Neutrophil (primary cell): Measurements from ENCODE around the gene CSKMT.

Experiments used
- H3K27ac ChIP-seq: fragments of 200-600 bp; sonication (generic); 2 replicates; pipeline ENCODE4 v1.5.1; 2016; ENCODE audit warnings: mild to moderate bottlenecking, moderate library complexity
- H3K27me3 ChIP-seq: fragments of 200-600 bp; sonication (generic); 2 replicates; pipeline ENCODE4 v1.6.0; 2016; ENCODE audit warnings: mild to moderate bottlenecking
- H3K36me3 ChIP-seq: fragments of 200-600 bp; sonication (generic); 2 replicates; pipeline ENCODE4 v1.5.1; 2017
- H3K4me1 ChIP-seq, 2 experiments: fragments of 200-600 bp in 1 of 2; sonication (generic) in 1 of 2; 1 replicate in 1 of 2; 2 replicates in 1 of 2; pipeline versions ENCODE4 v1.5.1 to v1.6.1; 2013 to 2016; ENCODE audit warnings: low read depth in 1 of 2, low read length in 1 of 2, mild to moderate bottlenecking in 1 of 2, moderate library complexity in 1 of 2; ENCODE audit not compliant: control insufficient read depth in 1 of 2, insufficient read depth in 1 of 2
- H3K4me3 ChIP-seq, 2 experiments: fragments of 200-600 bp in 1 of 2; sonication (generic) in 1 of 2; 1 replicate in 1 of 2; 2 replicates in 1 of 2; pipeline ENCODE4 v1.5.1; 2013 to 2016; ENCODE audit warnings: low read depth in 1 of 2, low read length in 1 of 2, mild to moderate bottlenecking in 1 of 2, moderate library complexity in 1 of 2
- H3K9me3 ChIP-seq: fragments of 200-600 bp; sonication (generic); 2 replicates; pipeline ENCODE4 v1.5.1; 2016
- TF ChIP-seq, protein P1 (sequence below): fragments of 200-600 bp; sonication (generic); IDR thresholded peaks from 2 replicates; pipeline ENCODE4 v1.5.1; 2016; ENCODE audit warnings: antibody characterized with exemption

The CSKMT gene

DNA sequence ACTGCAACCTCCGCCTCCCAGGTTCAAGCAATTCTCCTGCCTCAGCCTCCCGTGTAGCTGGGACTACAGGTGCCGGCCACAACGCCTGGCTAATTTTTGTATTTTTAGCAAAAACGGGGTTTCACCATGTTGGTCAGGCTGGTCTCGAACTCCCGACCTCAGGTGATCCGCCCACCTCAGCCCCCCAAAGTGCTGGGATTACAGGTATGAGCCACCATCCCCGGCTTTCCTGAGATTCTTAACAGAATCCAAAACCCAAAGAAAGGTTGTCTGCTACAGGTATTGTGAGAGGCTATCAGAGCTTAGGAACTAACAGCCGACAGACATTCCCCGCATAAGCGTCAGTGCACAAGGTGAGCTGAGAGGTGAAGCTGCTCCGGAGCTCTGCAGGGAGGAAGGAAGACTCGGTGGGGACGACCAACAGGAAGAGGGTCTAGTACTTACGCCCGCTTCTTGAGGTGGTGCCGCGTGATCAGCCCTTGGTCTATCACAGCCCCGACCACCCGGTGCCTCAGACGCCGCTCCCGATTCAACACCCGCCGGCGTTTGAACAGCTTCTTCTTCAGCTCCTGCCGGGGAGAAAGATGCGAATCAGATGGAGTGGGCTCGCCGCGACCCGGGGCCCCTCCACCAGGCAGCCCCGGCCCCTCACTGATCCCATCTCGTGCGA lies 572 bp upstream of the CSKMT start:
- H3K27ac ChIP-seq = peak overlapping the region; percentile 90
- peaks cover 14% of the 10 kb centered on the region for H3K36me3 ChIP-seq
- no peaks in the 10 kb centered on the region for H3K9me3 ChIP-seq
- H3K4me3 ChIP-seq = peak overlapping the region; percentile 76 to 96
- TF ChIP-seq, protein P1, sequence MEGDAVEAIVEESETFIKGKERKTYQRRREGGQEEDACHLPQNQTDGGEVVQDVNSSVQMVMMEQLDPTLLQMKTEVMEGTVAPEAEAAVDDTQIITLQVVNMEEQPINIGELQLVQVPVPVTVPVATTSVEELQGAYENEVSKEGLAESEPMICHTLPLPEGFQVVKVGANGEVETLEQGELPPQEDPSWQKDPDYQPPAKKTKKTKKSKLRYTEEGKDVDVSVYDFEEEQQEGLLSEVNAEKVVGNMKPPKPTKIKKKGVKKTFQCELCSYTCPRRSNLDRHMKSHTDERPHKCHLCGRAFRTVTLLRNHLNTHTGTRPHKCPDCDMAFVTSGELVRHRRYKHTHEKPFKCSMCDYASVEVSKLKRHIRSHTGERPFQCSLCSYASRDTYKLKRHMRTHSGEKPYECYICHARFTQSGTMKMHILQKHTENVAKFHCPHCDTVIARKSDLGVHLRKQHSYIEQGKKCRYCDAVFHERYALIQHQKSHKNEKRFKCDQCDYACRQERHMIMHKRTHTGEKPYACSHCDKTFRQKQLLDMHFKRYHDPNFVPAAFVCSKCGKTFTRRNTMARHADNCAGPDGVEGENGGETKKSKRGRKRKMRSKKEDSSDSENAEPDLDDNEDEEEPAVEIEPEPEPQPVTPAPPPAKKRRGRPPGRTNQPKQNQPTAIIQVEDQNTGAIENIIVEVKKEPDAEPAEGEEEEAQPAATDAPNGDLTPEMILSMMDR = no peak
- no peaks in the 10 kb centered on the region for H3K27me3 ChIP-seq
- H3K4me1 ChIP-seq = peaks cover 22 to 25% of the 10 kb centered on the region in 2 experiments

DNA sequence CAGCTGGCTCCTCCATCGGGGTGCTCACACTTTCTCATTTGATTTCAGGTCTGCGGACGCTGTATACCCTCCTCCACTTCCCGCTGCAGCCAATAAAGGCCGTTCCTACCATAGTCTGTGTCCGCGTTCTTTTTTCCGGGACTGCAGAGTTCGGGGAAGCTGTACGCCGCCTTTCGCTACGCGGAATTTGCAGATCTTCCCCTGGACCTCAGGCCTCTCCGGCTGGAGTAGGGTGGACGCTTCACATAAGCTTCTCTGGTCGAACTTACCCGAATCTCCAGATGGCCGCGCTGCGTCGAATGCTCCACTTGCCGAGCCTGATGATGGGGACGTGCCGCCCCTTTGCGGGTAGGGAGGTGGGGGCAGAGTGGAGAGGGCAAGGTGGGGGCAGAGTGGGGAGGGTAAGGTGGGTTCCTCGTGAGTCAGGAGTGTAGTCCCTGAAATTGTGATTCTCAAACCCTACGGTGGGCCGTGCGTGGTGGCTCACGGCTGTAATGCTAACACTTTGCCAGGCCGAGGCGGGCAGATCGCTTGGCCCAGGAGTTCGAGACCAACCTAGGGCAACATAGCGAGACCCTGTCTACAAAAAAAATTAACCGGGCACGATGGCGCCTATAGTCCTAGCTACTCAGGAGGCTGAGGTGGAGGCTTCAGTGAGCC lies 617 bp downstream of the CSKMT start:
- Histone ChIP-seq H3K27me3 (no peaks in the 10 kb centered on the region), H3K9me3 (no peaks in the 10 kb centered on the region), H3K27ac (peak overlapping the region; percentile 90), H3K36me3 (peaks cover 14% of the 10 kb centered on the region), H3K4me3 (peak overlapping the region; percentile 76 to 96), H3K4me1 (peaks cover 22 to 26% of the 10 kb centered on the region in 2 experiments)
- TF ChIP-seq, protein P1 = no peak

DNA sequence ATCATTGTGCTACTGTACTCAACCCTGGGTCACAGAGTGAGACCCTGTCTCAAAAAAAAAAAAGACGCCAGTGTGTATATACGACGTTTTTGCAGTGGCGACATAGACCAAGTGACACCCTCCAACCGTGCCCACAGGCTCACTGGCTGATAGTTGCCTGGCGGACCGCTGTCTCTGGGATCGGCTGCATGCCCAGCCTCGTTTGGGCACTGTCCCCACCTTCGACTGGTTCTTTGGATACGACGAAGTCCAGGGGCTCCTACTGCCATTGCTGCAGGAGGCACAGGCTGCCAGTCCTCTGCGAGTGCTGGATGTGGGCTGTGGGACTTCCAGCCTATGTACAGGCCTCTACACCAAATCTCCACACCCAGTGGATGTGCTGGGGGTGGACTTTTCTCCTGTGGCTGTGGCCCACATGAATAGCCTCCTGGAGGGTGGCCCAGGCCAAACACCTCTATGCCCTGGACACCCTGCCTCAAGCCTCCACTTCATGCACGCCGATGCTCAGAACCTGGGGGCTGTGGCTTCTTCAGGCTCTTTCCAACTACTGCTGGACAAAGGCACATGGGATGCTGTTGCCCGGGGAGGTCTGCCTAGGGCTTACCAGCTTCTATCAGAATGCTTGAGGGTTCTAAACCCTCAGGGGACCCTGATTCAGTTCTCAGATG lies 1.3 kb downstream of the CSKMT start:
- Histone ChIP-seq H3K4me3 (peak overlapping the region; percentile 76 to 96), H3K9me3 (no peaks in the 10 kb centered on the region), H3K27me3 (no peaks in the 10 kb centered on the region), H3K36me3 (peaks cover 14% of the 10 kb centered on the region), H3K27ac (peak overlapping the region; percentile 90), H3K4me1 (peaks cover 28 to 31% of the 10 kb centered on the region in 2 experiments)
- TF ChIP-seq, protein P1 = no peak

GRCh38 chr11:62667460-62667859 lies 2.3 kb downstream of the CSKMT start:
- Histone ChIP-seq H3K27me3 (no peaks in the 10 kb centered on the region), H3K27ac (no peak overlapping the region), H3K9me3 (no peaks in the 10 kb centered on the region), H3K4me3 (no peak overlapping the region), H3K4me1 (peaks cover 34 to 39% of the 10 kb centered on the region in 2 experiments), H3K36me3 (peaks cover 10% of the 10 kb centered on the region)
- TF ChIP-seq, protein P1 = no peak

DNA sequence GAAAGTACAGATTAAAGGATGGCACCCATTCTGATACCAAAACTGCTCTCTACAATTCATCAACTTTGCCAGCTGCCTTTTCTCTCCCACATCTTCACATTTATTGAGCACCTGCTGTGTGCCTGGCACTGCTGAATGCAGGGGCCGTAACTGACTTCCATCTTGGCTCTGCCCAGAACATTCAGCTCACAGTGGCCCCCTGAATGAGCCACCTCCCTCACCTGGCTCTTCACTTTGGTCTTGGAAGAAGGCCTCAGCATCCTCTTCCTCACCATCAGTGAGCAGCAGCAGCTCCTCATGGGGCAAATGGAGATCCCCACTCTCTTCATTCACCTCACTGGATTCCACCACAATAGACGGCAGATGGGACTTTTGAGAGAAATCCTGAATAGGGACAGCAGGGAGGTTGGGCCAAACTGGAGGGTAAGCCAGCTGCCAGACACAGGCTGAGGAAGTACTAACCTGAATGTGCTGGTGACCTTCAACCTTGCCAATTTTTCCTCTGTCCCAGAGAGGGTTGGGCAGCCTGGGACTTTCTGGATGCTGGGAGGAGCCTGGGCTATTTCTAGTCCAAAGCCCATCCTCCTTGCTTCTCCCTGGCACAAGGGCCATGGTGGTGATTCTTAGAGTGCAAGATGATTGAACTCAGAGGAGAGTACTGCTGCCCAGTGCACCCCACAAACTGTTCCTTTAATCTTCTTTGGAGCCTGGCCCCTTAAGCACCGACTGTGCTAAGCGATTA lies 4.5 kb downstream of the CSKMT start:
- TF ChIP-seq, protein P1 = no peak
- Histone ChIP-seq H3K4me3 (no peak overlapping the region), H3K27ac (no peak overlapping the region), H3K36me3 (peaks cover 19% of the 10 kb centered on the region), H3K9me3 (no peaks in the 10 kb centered on the region), H3K27me3 (no peaks in the 10 kb centered on the region), H3K4me1 (peaks cover 37 to 38% of the 10 kb centered on the region in 2 experiments)
